GF-D8 (cell line): Measurements from ENCODE around the gene SYT13.

Experiments
- DNase-seq: peaks from one replicate; lab custom pipeline; 2025; lab: John Stamatoyannopoulos, UW

SYT13 gene

GRCh38 chr11:45305874-45306623 is 19.9 kb upstream of the SYT13 start:
- no peak for DNase-seq

- no peak for DNase-seq
Observed at GRCh38 chr11:45304992-45305335, 18.8 kb upstream of the SYT13 start.

GRCh38 chr11:45304111-45304991 is 18.2 kb upstream of the SYT13 start:
- DNase-seq = no peak

- DNase-seq = no peak
Observed at GRCh38 chr11:45303316-45303715, 17.2 kb upstream of the SYT13 start.

GRCh38 chr11:45301537-45302246 is 15.6 kb upstream of the SYT13 start:
- no peak for DNase-seq

GRCh38 chr11:45300715-45301114 is 14.6 kb upstream of the SYT13 start:
- no peak for DNase-seq

GRCh38 chr11:45298718-45299117 is 12.6 kb upstream of the SYT13 start:
- DNase-seq = no peak

- no peak for DNase-seq
Observed at GRCh38 chr11:45296075-45296474, 9.9 kb upstream of the SYT13 start.

GRCh38 chr11:45294499-45294898 is 8.4 kb upstream of the SYT13 start:
- DNase-seq = no peak

- peak; percentile 4 for DNase-seq
Observed at GRCh38 chr11:45293566-45294192, 7.5 kb upstream of the SYT13 start.

- no peak for DNase-seq
Observed at GRCh38 chr11:45290586-45290985, 4.4 kb upstream of the SYT13 start.

GRCh38 chr11:45289369-45289768 is 3.2 kb upstream of the SYT13 start:
- DNase-seq = no peak

- DNase-seq = no peak
Observed at GRCh38 chr11:45288339-45288738, 2.2 kb upstream of the SYT13 start.

GRCh38 chr11:45287316-45287903 is 1.3 kb upstream of the SYT13 start:
- no peak for DNase-seq

GRCh38 chr11:45285250-45285828 is 802 bp downstream of the SYT13 start:
- no peak for DNase-seq

GRCh38 chr11:45282081-45282480 is 4.1 kb downstream of the SYT13 start:
- no peak for DNase-seq

GRCh38 chr11:45280449-45280848 is 5.7 kb downstream of the SYT13 start:
- DNase-seq = no peak

GRCh38 chr11:45279645-45280044 is 6.5 kb downstream of the SYT13 start:
- no peak for DNase-seq

- DNase-seq = no peak
Observed at GRCh38 chr11:45278714-45279113, 7.4 kb downstream of the SYT13 start.

- DNase-seq = no peak
Observed at GRCh38 chr11:45275828-45276227, 10.3 kb downstream of the SYT13 start.

- DNase-seq = no peak
Observed at GRCh38 chr11:45274206-45274605, 11.9 kb downstream of the SYT13 start.

- no peak for DNase-seq
Observed at GRCh38 chr11:45273509-45273908, 12.6 kb downstream of the SYT13 start.
